Thoracic aorta (tissue), 2 donors: ENCODE data around the gene MGA. TPM values are rescaled to one million over a fixed set of nuclear protein-coding genes. Genes with fewer than 3 reads are reported as not detected.

Experiments used
- ATAC-seq: fragments of 150-250 bp; one replicate; pipeline ENCODE4 v1.8.0; 2017; ENCODE audit warnings: low read depth; ENCODE audit not compliant: insufficient number of reproducible peaks, low FRiP score
- DNase-seq: peaks from one replicate; pipeline ENCODE4 v3.0.0-alpha.2; 2020; ENCODE audit warnings: low spot score
- H3K27ac ChIP-seq, 2 donors: fragments of 200-600 bp; sonication (generic); 1 replicate in 1 of 2; 2 replicates in 1 of 2; pipeline ENCODE4 v1.5.1; 2016; ENCODE audit warnings: mild to moderate bottlenecking in 2 of 2, moderate library complexity in 2 of 2
- H3K27me3 ChIP-seq: fragments of 200-600 bp; sonication (generic); replicated peaks from 2 replicates; pipeline ENCODE4 v1.6.0; 2016; ENCODE audit warnings: mild to moderate bottlenecking; ENCODE audit not compliant: insufficient read depth
- H3K36me3 ChIP-seq: fragments of 200-600 bp; sonication (generic); one replicate; pipeline ENCODE4 v1.5.1; 2016
- H3K4me1 ChIP-seq, 2 donors: fragments of 200-600 bp; sonication (generic); 1 replicate in 1 of 2; 2 replicates in 1 of 2; pipeline versions ENCODE4 v1.5.1 to v1.6.0; 2016; ENCODE audit warnings: low read depth in 2 of 2, mild to moderate bottlenecking in 1 of 2; ENCODE audit not compliant: control insufficient read depth in 1 of 2
- H3K4me3 ChIP-seq: fragments of 200-600 bp; sonication (generic); 2 replicates; pipeline ENCODE4 v1.5.1; 2016; ENCODE audit warnings: mild to moderate bottlenecking
- H3K9me3 ChIP-seq: fragments of 200-600 bp; sonication (generic); 2 replicates; pipeline ENCODE4 v1.5.1; 2016
- total RNA-seq, 2 donors: library from RNA; depleted of rRNA; stranded (reverse); fragments of >200 nt; gene quantifications; one replicate each; pipeline versions ENCODE4 v1.1.0 to v1.2.3, GENCODE V29; 2016
- TF ChIP-seq, protein P1 (sequence below): fragments of 200-600 bp; sonication (generic); IDR thresholded peaks from one replicate; pipeline ENCODE4 v1.5.1; 2019; ENCODE audit warnings: antibody characterized with exemption

The MGA gene
- total RNA-seq, 2 donors from 2014 or later = 32.5 to 57.2 TPM

GRCh38 chr15:41695750-41696436 is 35.7 kb downstream of the MGA start:
- H3K9me3 ChIP-seq = no peaks in the 10 kb centered on the region
- H3K4me1 ChIP-seq = peaks cover 5 to 13% of the 10 kb centered on the region in 2 donors
- H3K36me3 ChIP-seq = no peaks in the 10 kb centered on the region
- no peak for DNase-seq
- no peak overlapping the region for H3K4me3 ChIP-seq
- no peak for ATAC-seq
- no peaks in the 10 kb centered on the region for H3K27me3 ChIP-seq
- TF ChIP-seq, protein P1, sequence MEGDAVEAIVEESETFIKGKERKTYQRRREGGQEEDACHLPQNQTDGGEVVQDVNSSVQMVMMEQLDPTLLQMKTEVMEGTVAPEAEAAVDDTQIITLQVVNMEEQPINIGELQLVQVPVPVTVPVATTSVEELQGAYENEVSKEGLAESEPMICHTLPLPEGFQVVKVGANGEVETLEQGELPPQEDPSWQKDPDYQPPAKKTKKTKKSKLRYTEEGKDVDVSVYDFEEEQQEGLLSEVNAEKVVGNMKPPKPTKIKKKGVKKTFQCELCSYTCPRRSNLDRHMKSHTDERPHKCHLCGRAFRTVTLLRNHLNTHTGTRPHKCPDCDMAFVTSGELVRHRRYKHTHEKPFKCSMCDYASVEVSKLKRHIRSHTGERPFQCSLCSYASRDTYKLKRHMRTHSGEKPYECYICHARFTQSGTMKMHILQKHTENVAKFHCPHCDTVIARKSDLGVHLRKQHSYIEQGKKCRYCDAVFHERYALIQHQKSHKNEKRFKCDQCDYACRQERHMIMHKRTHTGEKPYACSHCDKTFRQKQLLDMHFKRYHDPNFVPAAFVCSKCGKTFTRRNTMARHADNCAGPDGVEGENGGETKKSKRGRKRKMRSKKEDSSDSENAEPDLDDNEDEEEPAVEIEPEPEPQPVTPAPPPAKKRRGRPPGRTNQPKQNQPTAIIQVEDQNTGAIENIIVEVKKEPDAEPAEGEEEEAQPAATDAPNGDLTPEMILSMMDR = no peak
- no peak overlapping the region for H3K27ac ChIP-seq

DNA sequence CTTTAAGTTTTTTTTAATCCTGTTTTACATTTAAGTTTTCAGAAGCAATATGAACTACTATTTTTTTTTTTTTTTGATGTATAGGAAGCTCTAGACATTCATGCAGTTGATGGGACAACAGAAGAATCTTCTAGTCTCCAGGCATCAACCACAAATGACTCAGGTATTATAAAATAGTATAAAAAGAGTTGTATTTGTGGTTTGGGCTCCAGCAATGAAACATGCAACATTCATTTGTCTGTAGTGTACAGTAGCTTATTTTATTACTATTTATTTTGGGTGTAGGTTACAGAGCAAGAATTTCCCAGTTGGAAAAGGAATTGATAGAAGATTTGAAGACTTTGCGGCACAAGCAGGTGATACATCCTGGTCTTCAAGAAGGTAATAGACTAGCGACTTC is 38.6 kb downstream of the MGA start:
- TF ChIP-seq, protein P1 = no peak
- no peaks in the 10 kb centered on the region for H3K27me3 ChIP-seq
- DNase-seq (no peak), ATAC-seq (no peak)
- no peaks in the 10 kb centered on the region for H3K36me3 ChIP-seq
- H3K27ac ChIP-seq = no peak overlapping the region
- H3K4me3 ChIP-seq = no peak overlapping the region
- peaks cover 4 to 5% of the 10 kb centered on the region in 2 donors for H3K4me1 ChIP-seq
- H3K9me3 ChIP-seq = no peaks in the 10 kb centered on the region

- H3K9me3 ChIP-seq = no peaks in the 10 kb centered on the region
- H3K27me3 ChIP-seq = no peaks in the 10 kb centered on the region
- no peak overlapping the region for H3K4me3 ChIP-seq
- no peaks in the 10 kb centered on the region for H3K4me1 ChIP-seq
- TF ChIP-seq, protein P1 = no peak
- ATAC-seq (no peak), DNase-seq (no peak)
- no peak overlapping the region for H3K27ac ChIP-seq
- H3K36me3 ChIP-seq = peaks cover under 1% of the 10 kb centered on the region
These were observed 42.9 kb downstream of the MGA start for GRCh38 chr15:41703120-41703519.

- Histone ChIP-seq H3K9me3 (no peaks in the 10 kb centered on the region), H3K4me1 (no peaks in the 10 kb centered on the region), H3K27ac (no peak overlapping the region), H3K36me3 (peaks cover 27% of the 10 kb centered on the region), H3K4me3 (no peak overlapping the region), H3K27me3 (no peaks in the 10 kb centered on the region)
- ATAC-seq (no peak), DNase-seq (no peak)
- TF ChIP-seq, protein P1 = no peak
These were observed 52.8 kb downstream of the MGA start for GRCh38 chr15:41713047-41713446.

- no peaks in the 10 kb centered on the region for H3K9me3 ChIP-seq
- H3K4me3 ChIP-seq = no peak overlapping the region
- H3K4me1 ChIP-seq = no peaks in the 10 kb centered on the region
- H3K27ac ChIP-seq = no peak overlapping the region
- TF ChIP-seq, protein P1 = no peak
- no peak for DNase-seq
- no peaks in the 10 kb centered on the region for H3K27me3 ChIP-seq
- ATAC-seq = no peak
- H3K36me3 ChIP-seq = peaks cover 17% of the 10 kb centered on the region
These were observed 54.1 kb downstream of the MGA start for GRCh38 chr15:41714291-41714690.
